Spleen (tissue), 7 donors: ENCODE data around the gene RHBDD1.

Source experiments
- POLR2A ChIP-seq, 3 donors: fragments of 450-650 bp; IDR thresholded peaks; one replicate each; pipeline ENCODE4 v1.5.1; 2017; ENCODE audit warnings: antibody characterized with exemption in 3 of 3, mild to moderate bottlenecking in 1 of 3
- POLR2AphosphoS5 ChIP-seq, 3 donors: sonication (generic); formaldehyde crosslinking; IDR thresholded peaks; one replicate each; pipeline ENCODE4 v1.5.1; 2017; ENCODE audit warnings: antibody characterized with exemption in 3 of 3
- TF ChIP-seq, protein P1 (sequence below), 11 experiments: fragments of 200-600 bp in 7 of 11; fragments of 450-650 bp in 4 of 11; sonication (generic) in 4 of 11; IDR thresholded peaks in 8 of 11; conservative IDR thresholded peaks in 3 of 11; 1 replicate in 7 of 11; 2 replicates in 4 of 11; pipeline versions ENCODE4 v1.4.0 to v1.8.0; 2016 to 2021; ENCODE audit warnings: antibody characterized with exemption in 11 of 11, inconsistent platforms in 4 of 11, mild to moderate bottlenecking in 1 of 11
- donor health status: DM: no; HTN: no; CAD: no; lungs with moderate emphysema.
- donor health status: DM: no; HTN: no; CAD: no.
- donor health status: DM: no; HTN: no; CAD: no.

DNA sequence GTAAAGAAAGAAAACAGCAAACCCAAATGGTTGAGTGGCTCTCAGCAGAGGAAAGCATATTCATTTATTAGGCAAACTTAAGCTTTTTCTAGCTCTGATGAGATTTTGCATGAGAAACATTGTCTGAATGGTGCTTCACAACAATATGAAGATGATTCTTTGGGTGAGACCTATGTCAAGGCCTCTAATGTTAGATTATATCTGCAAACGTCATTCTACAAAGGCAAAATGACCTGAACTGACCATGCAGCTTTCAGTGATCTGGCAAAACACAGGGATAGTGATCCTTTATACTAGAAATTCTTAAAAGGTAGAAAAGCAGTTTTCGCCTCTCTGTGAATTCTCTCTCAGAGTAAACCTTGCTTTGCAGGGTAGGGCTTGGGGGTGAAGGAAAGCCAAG lies 11.7 kb downstream of the RHBDD1 start:
- no peak for TF ChIP-seq POLR2A (IDR thresholded peaks at IDR 0.05)
- TF ChIP-seq, protein P1, sequence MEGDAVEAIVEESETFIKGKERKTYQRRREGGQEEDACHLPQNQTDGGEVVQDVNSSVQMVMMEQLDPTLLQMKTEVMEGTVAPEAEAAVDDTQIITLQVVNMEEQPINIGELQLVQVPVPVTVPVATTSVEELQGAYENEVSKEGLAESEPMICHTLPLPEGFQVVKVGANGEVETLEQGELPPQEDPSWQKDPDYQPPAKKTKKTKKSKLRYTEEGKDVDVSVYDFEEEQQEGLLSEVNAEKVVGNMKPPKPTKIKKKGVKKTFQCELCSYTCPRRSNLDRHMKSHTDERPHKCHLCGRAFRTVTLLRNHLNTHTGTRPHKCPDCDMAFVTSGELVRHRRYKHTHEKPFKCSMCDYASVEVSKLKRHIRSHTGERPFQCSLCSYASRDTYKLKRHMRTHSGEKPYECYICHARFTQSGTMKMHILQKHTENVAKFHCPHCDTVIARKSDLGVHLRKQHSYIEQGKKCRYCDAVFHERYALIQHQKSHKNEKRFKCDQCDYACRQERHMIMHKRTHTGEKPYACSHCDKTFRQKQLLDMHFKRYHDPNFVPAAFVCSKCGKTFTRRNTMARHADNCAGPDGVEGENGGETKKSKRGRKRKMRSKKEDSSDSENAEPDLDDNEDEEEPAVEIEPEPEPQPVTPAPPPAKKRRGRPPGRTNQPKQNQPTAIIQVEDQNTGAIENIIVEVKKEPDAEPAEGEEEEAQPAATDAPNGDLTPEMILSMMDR (IDR thresholded peaks at IDR 0.05 in 8 of 11, conservative IDR thresholded peaks at IDR 0.05 in 3 of 11): no peak
- no peak for TF ChIP-seq POLR2AphosphoS5 (IDR thresholded peaks at IDR 0.05)
